HG02840 (cell line): ENCODE data around the gene MUC21.

Source experiments
- ATAC-seq: cut with Tn5 transposase; IDR thresholded peaks from one replicate; pipeline ENCODE4 v1.9.1; 2021; ENCODE audit warnings: mild to moderate bottlenecking, moderate library complexity, moderate number of reproducible peaks; ENCODE audit not compliant: unreplicated experiment, low FRiP score

Gene MUC21

DNA sequence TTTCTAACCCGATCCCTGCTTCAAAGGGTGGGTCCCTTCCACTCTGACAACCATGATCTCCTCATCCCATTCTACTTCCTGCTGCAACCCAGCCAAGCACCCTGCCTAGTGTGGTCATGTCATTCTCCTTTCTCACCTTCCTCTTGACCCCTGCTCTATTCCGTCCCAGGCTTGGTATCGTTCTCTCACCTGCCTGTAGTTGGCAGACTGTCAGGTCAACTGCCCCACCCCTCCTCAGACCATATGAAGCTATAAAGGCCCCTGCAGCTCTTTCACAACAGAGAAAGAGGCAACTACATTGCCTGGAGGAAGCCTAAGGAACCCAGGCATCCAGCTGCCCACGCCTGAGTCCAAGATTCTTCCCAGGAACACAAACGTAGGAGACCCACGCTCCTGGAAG lies at the start of gene MUC21:
Gene MUC21, plus strand, starts transcription at position 280 of the 400 bp plus-strand sequence. CDS start 241 bp downstream, outside the sequence.
- ATAC-seq, result no peak

DNA sequence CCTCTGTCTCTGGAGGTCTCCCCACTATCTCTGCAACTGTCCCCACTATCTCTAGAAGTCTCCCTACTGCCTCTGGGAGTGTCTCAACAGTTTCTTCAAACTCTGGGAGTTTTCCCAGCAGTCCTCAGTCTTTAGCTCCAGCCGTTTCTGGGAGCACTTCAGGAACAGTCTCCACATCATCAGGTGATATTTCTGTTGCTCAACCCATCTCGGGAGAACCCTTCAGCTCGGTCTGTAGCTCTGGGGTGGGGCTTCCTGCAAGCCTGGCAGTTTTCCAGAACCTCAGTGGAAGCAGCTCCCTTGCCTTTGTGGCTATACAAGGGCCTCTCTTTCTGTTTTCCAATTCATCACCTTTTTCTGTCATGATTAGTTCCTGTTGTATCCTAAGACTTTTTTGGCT lies 48.5 kb upstream of the MUC21 start:
- no peak for ATAC-seq

DNA sequence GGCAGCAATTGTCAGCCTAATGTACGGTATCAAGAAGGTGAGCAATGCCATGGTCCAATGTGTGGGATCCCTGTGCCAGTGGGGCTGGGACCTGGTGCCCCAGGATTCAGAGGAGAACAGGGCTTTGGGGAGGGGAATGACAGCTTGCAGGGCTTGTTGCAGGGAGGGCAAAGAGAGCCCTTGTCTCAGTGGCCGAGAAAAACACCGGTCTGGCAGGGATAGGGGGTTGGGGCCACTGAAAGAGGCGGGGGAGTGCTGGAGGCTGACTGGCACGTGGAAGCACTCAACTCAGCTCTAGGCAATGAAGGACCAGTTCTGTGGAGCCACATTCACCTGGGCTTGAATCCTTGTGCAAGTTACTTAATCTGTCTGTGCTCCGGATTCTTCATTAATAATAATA lies 46.3 kb upstream of the MUC21 start:
- no peak for ATAC-seq

- no peak for ATAC-seq
Observed at GRCh38 chr6:30938730-30939129, 44.8 kb upstream of the MUC21 start.

DNA sequence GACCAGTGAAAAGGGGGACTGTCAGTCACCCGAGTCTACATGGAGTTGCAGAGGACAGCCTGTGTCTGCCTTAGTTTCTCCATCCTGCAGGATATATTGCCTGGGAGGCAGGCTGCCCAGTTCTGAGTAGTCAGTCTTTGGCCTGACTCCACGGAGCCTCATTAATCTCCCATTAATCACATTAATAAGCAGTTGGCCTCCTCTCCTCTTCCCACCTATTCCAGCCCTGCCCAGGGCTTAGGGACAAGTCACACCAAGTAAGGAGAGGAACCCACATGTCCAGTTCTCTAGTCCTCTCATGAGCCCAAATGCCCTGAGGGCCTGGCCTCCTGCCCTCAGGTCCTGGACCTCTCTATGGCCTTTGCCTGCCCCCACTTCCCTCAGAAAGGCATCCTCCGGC lies 44.0 kb upstream of the MUC21 start:
- no peak for ATAC-seq

DNA sequence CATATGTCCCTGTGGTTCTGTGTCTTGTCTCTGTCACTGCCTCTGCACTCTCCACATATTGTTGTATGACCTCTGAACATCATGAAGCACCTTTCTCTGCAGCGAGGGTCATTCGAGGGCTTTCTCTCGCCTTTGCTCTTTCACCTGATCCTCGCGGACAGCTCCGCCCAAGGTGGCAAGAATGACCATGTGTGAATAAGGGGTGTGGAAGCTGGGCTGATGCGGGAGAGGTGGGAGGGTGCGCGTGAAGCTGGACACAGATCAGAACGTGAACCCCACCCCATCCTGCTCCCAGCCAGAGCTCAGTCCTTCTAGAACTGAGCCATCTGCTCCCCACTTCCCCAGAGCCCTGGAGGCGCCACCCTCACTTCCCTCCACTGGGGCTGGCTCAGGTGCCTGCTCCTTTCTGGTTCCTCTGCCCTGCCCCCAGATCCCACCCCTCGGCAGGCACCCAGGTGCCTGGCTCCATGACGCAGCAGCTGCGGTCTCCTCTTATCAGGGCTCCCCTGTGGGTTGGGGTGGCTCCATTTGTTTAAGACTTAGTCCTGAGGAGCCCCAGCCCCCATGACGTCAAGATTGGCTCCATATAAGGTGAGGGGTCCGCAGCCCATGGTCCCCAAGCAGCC lies 43.0 kb upstream of the MUC21 start, which contains the start of gene MUCL3:
Gene MUCL3, plus strand, starts transcription at position 613 of the 626 bp plus-strand sequence. CDS start 27 bp downstream, outside the sequence.
- no peak for ATAC-seq

DNA sequence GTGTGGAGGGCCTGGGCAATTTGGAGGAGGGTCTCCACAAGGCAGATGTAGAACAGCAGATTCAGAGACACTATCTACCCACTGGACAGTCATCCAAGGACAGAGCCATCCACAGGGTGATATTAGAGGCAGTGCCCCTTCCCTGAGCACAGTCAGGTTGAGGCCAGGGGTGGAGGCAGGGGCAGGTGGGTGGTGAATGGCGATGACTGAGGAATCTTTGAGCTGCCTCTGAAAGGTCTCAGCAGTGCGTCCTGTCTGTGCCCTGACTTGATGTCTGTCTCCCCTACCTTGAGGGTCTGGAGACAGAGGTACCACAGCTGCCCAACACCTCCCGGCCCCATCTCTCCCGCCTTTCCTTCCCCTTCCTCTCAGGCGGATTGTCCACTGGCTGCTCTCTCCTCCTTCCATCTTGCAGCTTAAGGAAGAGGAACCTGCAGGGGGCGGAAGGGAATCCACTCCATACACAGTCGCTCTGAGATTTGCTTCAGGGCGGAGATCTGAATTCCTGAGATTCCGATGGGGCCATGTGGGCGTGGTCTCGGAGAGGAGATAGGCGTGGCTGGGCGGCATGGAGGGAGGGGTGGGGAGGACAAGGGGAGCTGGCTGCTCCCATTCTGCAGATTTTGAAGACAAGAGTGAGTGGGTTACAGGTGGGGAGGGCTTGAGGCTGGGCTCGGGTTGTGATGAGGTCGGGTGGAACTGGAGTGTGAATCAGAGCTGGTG lies 41.0 kb upstream of the MUC21 start:
- no peak for ATAC-seq

GRCh38 chr6:30944051-30944450 lies 39.5 kb upstream of the MUC21 start:
- ATAC-seq, result no peak

DNA sequence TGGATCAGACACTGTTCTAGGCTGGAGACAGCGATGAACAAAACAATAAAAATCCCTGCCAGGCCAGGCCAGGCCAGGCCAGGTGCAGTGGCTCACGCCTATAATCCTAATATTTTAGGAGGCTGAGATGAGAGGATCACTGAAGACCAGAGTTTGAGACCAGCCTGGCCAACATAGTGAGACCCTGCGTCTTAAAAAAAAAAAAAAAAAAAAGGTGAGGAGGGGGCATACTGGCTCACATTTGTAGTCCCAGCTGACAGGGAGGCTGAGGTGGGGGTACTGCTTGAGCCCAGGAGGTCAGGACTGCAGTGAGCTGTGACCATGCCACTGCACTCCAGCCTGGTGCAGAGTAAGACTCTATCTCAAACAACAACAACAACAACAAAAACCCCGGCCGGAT lies 38.2 kb upstream of the MUC21 start:
- no peak for ATAC-seq

- no peak for ATAC-seq
Observed at GRCh38 chr6:30947231-30947630, 36.3 kb upstream of the MUC21 start.

- ATAC-seq, result no peak
Observed at GRCh38 chr6:30948811-30949210, 34.7 kb upstream of the MUC21 start.

DNA sequence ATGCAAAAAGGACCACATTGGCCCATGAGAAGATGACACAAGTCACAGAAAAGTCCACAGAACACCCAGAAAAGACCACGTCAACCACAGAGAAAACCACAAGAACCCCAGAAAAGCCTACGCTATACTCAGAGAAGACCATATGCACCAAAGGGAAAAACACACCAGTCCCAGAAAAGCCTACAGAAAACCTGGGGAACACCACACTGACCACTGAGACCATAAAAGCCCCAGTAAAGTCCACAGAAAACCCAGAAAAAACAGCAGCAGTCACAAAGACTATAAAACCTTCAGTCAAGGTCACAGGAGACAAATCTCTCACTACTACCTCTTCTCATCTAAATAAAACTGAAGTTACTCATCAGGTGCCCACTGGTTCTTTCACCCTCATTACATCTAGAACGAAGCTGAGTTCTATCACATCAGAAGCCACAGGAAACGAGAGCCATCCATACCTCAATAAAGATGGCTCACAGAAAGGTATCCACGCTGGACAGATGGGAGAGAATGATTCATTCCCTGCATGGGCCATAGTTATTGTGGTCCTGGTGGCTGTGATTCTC lies 31.5 kb upstream of the MUC21 start:
- no peak for ATAC-seq

DNA sequence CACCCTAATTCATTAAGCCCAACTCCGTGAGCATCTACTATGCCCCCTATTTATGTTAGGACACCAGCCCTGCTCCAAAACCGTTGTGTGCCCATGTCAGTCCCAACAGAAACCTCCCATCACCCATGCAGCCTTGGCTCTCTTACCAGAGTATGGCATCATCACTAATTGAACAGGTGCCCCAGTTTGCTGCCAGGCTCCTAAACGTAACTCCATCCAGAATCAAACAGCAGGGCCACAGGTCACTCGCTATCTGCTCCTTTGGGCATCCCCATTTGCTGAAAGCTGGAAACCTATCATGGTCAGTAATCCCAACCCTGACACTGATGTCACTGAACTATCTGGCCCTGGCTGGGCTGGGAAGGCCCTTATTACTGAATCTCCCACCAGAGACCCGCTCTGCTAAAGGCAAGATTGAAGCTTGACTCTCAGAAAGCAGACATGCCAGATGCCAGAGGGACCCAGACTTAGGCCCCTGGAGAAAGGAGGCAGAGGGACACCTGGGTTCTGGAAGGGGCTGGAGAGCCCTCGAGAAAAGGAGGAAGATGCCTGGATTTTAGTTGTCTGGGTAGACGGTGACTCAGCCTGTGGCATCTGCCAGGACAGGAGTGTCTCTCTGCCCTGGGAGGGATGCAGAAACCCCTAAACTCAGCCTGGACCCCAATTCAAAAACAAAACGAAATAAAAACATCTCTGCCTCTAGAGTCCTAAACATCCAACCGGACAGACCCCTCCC lies 28.7 kb upstream of the MUC21 start:
- ATAC-seq, result no peak

GRCh38 chr6:30955367-30956042 lies 28.0 kb upstream of the MUC21 start:
- peak; percentile 57 for ATAC-seq

DNA sequence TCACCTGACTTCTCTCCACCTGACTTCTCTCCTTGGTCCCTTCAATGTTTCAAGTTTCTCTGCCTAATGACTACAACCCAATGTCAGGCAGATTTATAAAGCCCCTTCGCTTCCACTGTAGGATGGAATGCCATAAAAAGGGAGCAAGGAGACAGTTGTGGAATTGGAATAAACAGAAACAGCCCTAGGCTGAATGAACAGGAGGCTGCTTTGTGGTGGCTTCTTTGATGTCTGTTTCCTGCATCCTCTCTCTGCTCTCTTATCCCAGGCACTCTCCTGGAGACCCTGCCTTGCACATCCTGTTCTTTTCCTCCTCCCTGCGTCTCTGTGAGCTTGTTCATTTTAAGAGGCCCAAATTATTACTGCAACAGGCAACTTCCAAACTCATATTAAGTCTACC lies 25.8 kb upstream of the MUC21 start:
- ATAC-seq, result no peak

GRCh38 chr6:30960907-30961673 lies 22.4 kb upstream of the MUC21 start:
- ATAC-seq, result no peak

DNA sequence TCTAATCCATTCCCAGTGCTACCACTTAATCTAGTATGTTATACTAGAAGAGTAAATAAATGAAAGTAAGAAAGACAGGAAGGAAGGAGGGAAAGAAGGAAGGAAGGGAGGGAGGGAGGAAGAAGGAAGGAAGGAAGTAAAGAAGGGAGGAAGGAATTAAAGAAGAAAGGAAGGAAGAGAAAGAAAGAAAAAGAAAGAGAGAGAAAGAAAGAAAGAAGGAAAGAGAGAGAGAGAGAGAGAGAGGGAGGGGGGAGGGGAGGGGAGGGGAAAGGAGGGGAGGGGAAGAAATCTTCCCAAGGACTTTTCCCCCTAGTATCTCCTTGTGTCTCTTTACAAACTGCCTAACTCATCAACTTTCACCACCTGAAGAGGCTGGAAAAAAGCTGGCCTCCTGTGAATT lies 20.8 kb upstream of the MUC21 start:
- no peak for ATAC-seq

DNA sequence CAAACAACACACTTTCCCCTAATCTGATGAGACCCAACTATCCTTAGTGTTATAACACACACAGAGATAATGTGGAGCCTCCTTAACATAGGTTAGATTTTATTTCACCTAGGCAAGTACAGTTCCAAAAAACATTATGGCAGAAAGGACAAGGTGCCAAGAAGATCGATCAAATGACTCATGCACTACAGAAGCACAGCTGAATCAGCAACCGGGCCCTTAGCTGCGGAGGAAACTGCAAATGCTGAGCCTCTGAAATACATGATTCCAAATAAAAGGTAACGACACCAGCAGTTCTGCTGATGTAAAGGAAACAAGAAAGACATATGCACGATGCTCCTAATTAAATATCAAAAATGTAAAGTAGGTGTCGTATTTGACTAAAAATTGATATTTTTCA lies 19.9 kb upstream of the MUC21 start:
- no peak for ATAC-seq

DNA sequence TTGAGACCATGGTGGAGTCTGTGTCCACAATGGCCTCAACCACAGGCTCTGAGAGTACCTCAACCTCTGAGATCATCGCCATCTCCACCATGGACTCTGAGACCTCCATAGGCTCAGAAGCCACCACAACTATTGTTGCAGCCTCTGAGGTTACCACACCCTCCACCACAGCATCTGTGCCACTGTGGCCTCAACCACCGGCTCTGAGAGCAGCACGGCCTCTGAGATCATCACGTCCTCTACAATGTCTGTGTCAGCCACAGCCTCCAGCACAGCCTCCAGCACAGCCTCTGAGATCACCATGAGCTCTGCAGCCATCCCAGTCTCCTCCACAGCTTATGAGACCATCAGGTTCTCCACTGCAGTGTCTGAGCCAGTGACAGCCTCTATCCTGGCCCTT lies 19.4 kb upstream of the MUC21 start:
- ATAC-seq, result no peak

GRCh38 chr6:30965140-30965601 lies 18.3 kb upstream of the MUC21 start:
- ATAC-seq, result no peak
